RKO (cell line): ENCODE measurements around the gene SLC36A1.
A peak's percentile ranks its signal among the peaks of the same experiment; 100 is the strongest.
"Not testable (repeated sequence)": the region's sequence is repeated elsewhere in the genome, so short reads cannot be mapped to it uniquely, and the experiment has no call there.

Experiments used
- DNase-seq: peaks from one replicate; pipeline ENCODE4 v3.0.0-alpha.2; 2016; ENCODE audit warnings: low spot score

Gene SLC36A1

DNA sequence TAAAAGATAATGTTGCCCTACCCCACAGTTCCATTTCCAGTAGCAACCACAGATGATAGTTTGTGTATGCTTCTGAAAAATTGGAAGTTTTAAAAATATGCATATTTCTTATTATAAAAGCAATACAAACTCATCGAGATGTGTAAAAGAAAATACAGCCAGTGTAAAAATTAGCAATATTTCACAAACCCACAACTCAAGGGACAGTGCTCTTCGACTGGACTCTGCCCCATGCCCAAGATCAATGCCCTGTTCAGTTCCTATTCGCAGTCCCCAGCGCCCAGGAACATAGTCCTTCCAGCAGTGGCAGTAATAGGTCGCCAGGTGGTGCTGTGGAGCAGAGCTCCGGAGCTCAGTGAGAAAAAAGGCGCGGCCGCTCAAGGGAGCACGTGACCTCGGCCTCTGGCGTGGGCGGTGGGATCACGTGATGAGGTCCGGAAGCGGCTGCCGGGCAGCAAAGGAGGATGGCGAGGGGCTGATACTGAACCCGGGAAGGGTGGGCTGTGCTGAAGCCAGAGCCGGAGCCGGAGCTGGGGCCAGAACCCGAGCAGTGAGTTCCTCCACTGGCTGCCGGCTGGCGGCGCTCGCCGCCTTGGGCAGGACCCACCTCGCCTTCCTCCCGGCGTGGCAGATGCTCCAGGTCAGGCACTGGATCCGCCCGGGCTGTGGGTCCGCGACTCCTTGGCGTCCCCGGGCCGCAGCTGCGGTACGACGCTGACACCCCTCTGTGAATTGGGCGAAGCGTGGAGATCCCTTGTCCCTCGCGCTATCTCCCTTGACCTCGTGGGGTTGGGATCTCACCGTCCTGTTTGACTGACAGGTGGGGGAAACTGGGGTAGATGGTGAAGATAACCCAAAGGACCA is at the start of gene SLC36A1:
Gene SLC36A1 (plus strand): TSS at position 430 of the 864 bp plus-strand sequence. CDS start 11,190 bp downstream, outside the sequence.
- peak; percentile 92 for DNase-seq

- DNase-seq: no peak
Observed at GRCh38 chr5:151405334-151406160, 41.9 kb upstream of the SLC36A1 start.

DNA sequence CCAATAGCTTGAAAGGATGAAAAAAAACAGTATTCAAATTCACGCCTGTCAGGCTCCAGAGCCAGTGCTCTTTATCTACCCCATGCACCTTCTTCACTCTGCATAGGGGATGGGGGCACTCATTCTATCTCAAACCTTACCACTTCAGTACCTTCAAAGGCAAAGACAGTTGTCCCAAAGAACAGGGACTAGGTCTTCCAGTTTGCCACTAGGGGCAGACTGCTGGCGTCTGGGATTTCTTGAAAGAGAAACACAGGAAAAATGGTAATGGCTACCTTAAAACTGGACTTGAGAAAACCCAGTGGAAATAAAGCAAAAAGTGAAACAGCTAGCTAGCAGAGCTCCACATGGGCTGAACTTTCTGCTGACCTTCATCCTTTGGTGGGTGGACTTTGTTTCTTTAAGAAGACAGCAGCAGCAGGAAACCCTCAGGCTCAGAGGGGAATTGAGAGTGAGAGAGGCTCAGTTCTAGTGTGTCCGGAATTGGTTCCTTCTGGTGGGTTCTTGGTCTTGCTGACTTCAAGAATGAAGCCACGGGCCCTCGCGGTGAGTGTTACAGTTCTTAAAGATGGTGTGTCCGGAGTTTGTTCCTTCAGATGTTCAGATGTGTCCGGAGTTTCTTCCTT is 41.0 kb upstream of the SLC36A1 start:
- peak; percentile 20 for DNase-seq

DNA sequence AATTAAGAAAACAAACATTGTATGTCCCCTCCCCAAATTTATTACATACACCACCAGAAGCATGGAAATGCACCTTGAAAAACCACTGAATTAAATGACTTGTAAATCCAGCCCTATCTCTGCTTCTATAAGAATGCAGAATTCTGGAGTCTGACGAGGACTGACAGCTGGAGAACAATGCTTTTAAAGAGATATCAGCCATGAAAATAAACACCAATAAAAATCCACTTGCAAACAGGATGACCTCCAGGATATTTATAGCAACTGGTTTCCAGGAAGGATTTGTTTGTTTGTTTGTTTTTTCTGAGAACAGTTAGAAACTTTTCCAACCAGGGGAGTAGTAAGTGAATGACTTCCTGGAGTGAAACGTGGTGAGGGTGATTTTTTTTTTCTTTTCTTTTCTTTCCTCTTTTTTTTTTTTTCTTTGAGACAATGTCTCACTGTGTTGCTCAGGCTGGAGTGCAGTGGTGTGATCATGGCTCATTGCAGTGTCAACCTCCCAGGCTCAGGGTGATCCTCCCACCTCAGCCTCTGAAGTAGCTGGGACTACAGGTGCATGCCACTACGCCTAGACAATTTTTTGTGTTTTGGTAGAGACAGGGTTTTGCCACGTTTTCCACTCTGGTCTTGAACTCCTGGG is 38.7 kb upstream of the SLC36A1 start:
- DNase-seq: no peak

- no peak for DNase-seq
Observed at GRCh38 chr5:151413800-151414199, 33.6 kb upstream of the SLC36A1 start.

- no peak for DNase-seq
Observed at GRCh38 chr5:151414536-151414935, 32.9 kb upstream of the SLC36A1 start.

GRCh38 chr5:151417712-151418111 is 29.7 kb upstream of the SLC36A1 start:
- DNase-seq: no peak

DNA sequence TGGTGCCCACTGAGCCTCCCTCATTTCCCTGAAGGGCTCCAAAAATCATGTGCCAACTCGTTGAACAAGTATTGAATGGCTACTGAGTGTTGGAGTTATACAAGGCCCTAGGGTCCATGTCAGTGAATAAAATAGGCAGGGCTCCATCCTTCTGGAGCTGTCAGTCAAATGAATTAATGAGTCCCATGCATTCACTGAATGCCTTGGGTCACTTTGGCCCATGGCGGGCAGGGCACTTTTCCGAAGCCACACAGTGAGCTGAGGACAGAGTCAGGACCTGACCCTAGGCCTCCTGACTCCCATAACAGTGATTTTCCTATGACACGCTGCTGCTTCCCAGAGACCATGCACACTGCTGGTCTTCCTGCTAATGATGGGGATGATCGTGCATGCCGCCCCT is 27.3 kb upstream of the SLC36A1 start:
- no peak for DNase-seq

GRCh38 chr5:151424892-151425523 is 22.4 kb upstream of the SLC36A1 start:
- no peak for DNase-seq

DNA sequence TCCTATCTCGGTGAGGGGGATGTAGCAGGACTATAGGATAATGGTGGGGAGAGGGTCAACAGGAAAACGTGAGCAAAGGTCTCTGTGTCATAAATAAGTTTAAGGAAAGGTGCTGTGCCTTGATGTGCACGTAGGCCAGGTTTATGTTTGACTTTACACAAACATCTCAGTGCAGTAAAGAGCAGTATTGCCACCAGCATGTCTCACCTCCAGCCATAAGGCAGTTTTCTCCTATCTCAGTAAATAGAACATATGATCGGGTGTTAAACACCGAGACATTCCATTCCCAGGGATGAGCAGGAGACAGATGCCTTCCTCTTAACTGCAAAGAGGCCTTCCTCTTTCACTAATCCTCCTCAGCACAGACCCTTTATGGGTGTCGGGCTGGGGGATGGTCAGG is 21.1 kb upstream of the SLC36A1 start:
- DNase-seq: not testable (repeated sequence)

GRCh38 chr5:151427258-151427657 is 20.1 kb upstream of the SLC36A1 start:
- DNase-seq: no peak

GRCh38 chr5:151430731-151431130 is 16.7 kb upstream of the SLC36A1 start:
- no peak for DNase-seq

DNA sequence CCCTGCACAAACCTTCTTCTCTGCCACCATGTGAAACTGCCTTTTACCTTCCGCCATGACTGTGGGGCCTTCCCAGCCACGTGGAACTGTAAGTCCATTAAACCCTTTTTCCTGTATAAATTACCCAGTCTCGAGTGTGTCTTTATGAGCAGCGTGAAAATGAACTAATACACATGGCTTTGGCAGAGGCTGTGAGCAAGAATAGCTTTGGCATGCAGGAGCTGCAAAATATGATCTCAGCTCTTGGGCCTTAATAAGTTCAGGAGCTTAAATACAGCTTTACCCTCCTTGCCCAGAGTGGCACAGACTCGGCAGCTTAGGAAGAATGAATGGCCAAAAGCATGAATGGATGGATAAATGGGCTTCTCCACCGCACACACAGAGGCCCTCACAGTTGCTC is 15.7 kb upstream of the SLC36A1 start:
- DNase-seq: no peak

DNA sequence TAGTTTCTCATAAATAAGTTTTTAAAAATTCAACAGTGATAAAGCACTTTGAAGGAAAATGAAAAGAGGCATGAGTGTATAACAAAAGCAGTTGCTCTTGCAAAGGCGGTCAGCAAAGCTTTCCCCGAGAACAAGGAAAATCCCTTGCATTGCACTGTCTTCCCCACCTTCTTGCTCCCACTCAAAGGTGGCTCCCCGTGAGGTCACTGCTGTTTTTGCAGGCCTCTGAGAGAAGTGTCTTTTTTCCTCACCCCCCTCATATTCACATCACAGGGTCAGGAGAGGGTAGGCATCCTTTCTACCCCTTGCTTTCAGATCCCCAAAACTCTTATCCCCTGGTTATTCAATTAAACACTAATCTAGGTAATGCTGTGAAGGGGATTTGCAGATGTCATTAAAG is 15.2 kb upstream of the SLC36A1 start:
- no peak for DNase-seq

DNA sequence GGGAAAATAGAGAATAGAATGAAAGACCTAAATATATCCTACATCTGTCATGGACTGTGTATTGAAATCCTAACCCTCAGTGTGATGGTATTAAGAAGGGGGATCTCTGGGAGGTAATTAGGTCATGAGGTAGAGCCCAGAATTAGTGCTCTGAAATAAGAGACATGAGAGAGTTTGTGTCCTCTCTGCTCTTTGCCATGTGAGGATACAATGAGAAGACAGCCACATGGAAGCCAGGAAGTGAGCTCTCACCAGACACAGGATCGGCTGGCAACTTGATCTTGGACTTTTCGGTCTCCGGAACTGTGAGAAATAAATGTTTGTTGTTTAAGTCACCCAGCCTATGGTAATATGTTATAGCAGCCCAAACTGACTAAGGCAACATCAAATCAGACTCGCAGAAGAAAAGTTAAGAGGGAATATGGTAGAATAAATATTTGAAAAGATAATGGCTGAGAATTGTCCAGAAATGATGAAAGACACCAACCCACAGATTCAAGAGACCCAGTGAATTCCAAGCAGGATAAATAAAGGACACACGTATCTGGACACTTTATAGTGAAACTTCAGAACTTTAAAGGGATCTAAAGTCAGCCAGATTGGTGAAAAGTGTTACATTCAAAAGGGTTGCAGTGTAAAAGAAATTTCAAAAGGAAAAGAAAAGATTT is 12.7 kb upstream of the SLC36A1 start:
- DNase-seq: no peak

GRCh38 chr5:151448038-151448985 is 909 bp downstream of the SLC36A1 start:
- peak; percentile 60 for DNase-seq

DNA sequence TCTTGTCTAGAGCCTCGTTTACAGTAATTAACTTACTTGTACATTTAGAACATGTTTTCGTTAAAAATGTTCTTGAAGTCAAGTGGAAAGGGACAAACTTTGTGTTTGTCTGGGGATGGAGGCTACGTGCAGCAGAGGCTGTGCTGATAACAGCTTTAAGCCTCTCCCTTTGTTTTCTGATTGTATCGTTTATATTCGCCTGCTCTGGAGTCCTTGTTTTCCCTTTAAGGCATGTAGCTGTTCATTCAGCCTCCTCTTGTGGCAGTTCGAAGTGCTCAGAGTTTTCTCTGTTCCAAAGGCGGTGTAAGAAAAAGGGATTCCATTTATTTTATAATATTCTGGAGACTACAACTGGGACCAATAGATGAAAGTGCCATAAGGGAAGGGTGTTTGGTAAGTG is 1.9 kb downstream of the SLC36A1 start:
- no peak for DNase-seq

DNA sequence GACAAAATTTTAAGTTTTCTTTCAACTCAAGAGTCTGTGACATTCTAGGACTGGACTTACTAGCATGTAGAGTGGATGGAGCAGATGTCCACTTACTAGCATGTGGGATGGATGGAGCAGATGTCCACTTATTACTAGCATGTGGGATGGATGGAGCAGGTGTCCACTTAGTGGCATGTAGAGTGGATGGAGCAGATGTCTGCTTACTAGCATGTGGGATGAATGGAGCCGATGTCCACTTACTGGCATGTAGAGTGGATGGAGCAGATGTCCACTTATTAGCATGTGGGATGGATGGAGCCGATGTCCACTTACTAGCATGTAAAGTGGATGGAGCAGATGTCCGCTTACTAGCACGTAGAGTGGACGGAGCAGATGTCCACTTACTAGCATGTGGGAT is 2.4 kb downstream of the SLC36A1 start:
- DNase-seq: no peak

- peak; percentile 10 for DNase-seq
Observed at GRCh38 chr5:151450605-151451004, 3.2 kb downstream of the SLC36A1 start.
